ENCODE data around the gene IGFL4.

GRCh38 chr19:46021531-46022041 lies 19.2 kb downstream of the IGFL4 start:
- TF ChIP-seq CTCF (IDR thresholded peaks at IDR 0.05) (peak in 2 of 4 experiments; percentile 28 to 51), POLR2A (IDR thresholded peaks at IDR 0.05) (no peak)

All from prostate gland (tissue), 2 donors.